Keratinocyte (primary cell): ENCODE data around the gene ELAPOR1. TPM values are rescaled to one million over a fixed set of nuclear protein-coding genes. Genes with fewer than 3 reads are reported as not detected.

Experiments
- DNase-seq: peaks from one replicate; pipeline ENCODE4 v3.0.0-alpha.2; 2011; ENCODE audit warnings: low read depth, missing footprints, low spot score
- FAIRE-seq: peaks from 2 replicates; lab custom pipeline; 2011; peaks lifted over from hg19 to GRCh38; lab: Jason Lieb, UNC
- H2AFZ ChIP-seq: 2 replicates; pipeline ENCODE4 v1.6.0; 2012; ENCODE audit warnings: low read length, control low read depth, inconsistent platforms; ENCODE audit not compliant: control insufficient read depth
- H3K27ac ChIP-seq: 2 replicates; pipeline ENCODE4 v1.5.1; 2011; ENCODE audit warnings: low read length; ENCODE audit not compliant: control insufficient read depth, insufficient read depth
- H3K27me3 ChIP-seq: 3 replicates; pipeline ENCODE4 v1.6.0; 2011; ENCODE audit warnings: low read length; ENCODE audit not compliant: control insufficient read depth, insufficient read depth; ENCODE audit errors: extremely low read depth
- H3K36me3 ChIP-seq, 2 experiments: 2 replicates in 1 of 2; 3 replicates in 1 of 2; pipeline ENCODE4 v1.5.1; 2011; ENCODE audit warnings: low read length in 2 of 2, mild to moderate bottlenecking in 1 of 2; ENCODE audit not compliant: control insufficient read depth in 2 of 2, insufficient read depth in 2 of 2; ENCODE audit errors: extremely low read depth in 1 of 2
- H3K4me1 ChIP-seq: 3 replicates; pipeline ENCODE4 v1.5.1; 2011; ENCODE audit warnings: low read length; ENCODE audit not compliant: control insufficient read depth, insufficient read depth; ENCODE audit errors: extremely low read depth
- H3K4me2 ChIP-seq: 3 replicates; pipeline ENCODE4 v1.6.0; 2011; ENCODE audit warnings: low read depth, low read length; ENCODE audit not compliant: control insufficient read depth, insufficient read depth; ENCODE audit errors: extremely low read depth
- H3K4me3 ChIP-seq, 3 experiments: fragments of 200-600 bp in 1 of 3; sonication (generic) in 1 of 3; 2 replicates in 2 of 3; 3 replicates in 1 of 3; pipeline ENCODE4 v1.5.1; 2011 to 2016; ENCODE audit warnings: low read length in 3 of 3, mild to moderate bottlenecking in 3 of 3, control low read depth in 2 of 3, inconsistent platforms in 1 of 3, low read depth in 1 of 3, mixed read lengths in 1 of 3, mixed run types in 1 of 3, moderate library complexity in 1 of 3; ENCODE audit not compliant: control insufficient read depth in 2 of 3, insufficient read depth in 2 of 3; ENCODE audit errors: extremely low read depth in 1 of 3
- H3K79me2 ChIP-seq: 2 replicates; pipeline ENCODE4 v1.6.0; 2012; ENCODE audit warnings: low read length; ENCODE audit not compliant: control insufficient read depth, insufficient read depth
- H3K9ac ChIP-seq: 3 replicates; pipeline ENCODE4 v1.6.0; 2011; ENCODE audit warnings: low read length; ENCODE audit not compliant: control insufficient read depth, insufficient read depth; ENCODE audit errors: extremely low read depth
- H3K9me1 ChIP-seq: 3 replicates; pipeline ENCODE4 v1.6.0; 2011; ENCODE audit warnings: low read length; ENCODE audit not compliant: control insufficient read depth, insufficient read depth; ENCODE audit errors: extremely low read depth
- H3K9me3 ChIP-seq: 2 replicates; pipeline ENCODE4 v1.5.1; 2012; ENCODE audit warnings: low read depth, low read length; ENCODE audit not compliant: control insufficient read depth
- H4K20me1 ChIP-seq: 3 replicates; pipeline ENCODE4 v1.6.0; 2011; ENCODE audit warnings: low read length; ENCODE audit not compliant: control insufficient read depth, insufficient read depth; ENCODE audit errors: extremely low read depth
- EZH2 ChIP-seq: IDR thresholded peaks from one replicate; pipeline ENCODE4 v1.6.1; 2012; ENCODE audit warnings: inconsistent platforms, mild to moderate bottlenecking, low read length, moderate library complexity
- dilution Hi-C: fragments of 300-500 bp; cut with MboI; formaldehyde crosslinking; loops from one replicate; pipeline ENCODE4 v1.7.0; 2020; ENCODE audit warnings: low sequenced_read_pairs; ENCODE audit not compliant: extremely low pct_ligation_motif_present
- polyA plus RNA-seq, 5 experiments: library from polyadenylated mRNA; depleted of rRNA in 3 of 5; stranded (reverse) in 3 of 5; stranded (forward) in 1 of 5; unstranded in 1 of 5; fragments of >200 nt; gene quantifications; 1 replicate in 1 of 5; 2 replicates in 3 of 5; 3 replicates in 1 of 5; pipeline versions ENCODE4 v1.2.1 to v1.2.3, GENCODE V29; 2011 to 2012; ENCODE audit warnings: missing spikeins in 2 of 5, low read depth in 1 of 5, low replicate concordance in 1 of 5
- TF ChIP-seq, protein P1 (sequence below), 3 experiments: IDR thresholded peaks in 1 of 3; conservative IDR thresholded peaks in 1 of 3; optimal IDR thresholded peaks in 1 of 3; 2 replicates in 2 of 3; 3 replicates in 1 of 3; pipeline versions ENCODE3 to v1.5.1; 2011; ENCODE audit warnings: low read length in 3 of 3, mild to moderate bottlenecking in 3 of 3, moderate library complexity in 2 of 3, control low read depth in 1 of 3, inconsistent platforms in 1 of 3; ENCODE audit not compliant: insufficient read depth in 2 of 3; ENCODE audit errors: extremely low read depth in 1 of 3

ELAPOR1 gene
- polyA plus RNA-seq, 1 donor (not counting 4 experiments of a cell fraction or from before 2014, with no cell fraction given): 0.24 TPM

- no peak for FAIRE-seq
- H3K36me3 ChIP-seq: peaks cover 11 to 14% of the 10 kb centered on the region in 2 experiments
- dilution Hi-C loops: no loop called here
Measured at GRCh38 chr1:109067883-109068282, 46.0 kb upstream of the ELAPOR1 start.

GRCh38 chr1:109069294-109069693 lies 44.6 kb upstream of the ELAPOR1 start:
- H3K9me1 ChIP-seq: no peaks in the 10 kb centered on the region
- no peak overlapping the region for H2AFZ ChIP-seq
- dilution Hi-C loops: no loop called here
- H3K4me3 ChIP-seq: no peak overlapping the region
- no peaks in the 10 kb centered on the region for H3K9me3 ChIP-seq
- DNase-seq: no peak
- no peak overlapping the region for H3K4me2 ChIP-seq
- H3K79me2 ChIP-seq: peaks cover 60% of the 10 kb centered on the region
- no peak overlapping the region for H3K27ac ChIP-seq
- peaks cover 5% of the 10 kb centered on the region for H3K4me1 ChIP-seq
- no peak overlapping the region for H3K9ac ChIP-seq
- no peak for FAIRE-seq
- no peak for TF ChIP-seq EZH2
- TF ChIP-seq, protein P1, sequence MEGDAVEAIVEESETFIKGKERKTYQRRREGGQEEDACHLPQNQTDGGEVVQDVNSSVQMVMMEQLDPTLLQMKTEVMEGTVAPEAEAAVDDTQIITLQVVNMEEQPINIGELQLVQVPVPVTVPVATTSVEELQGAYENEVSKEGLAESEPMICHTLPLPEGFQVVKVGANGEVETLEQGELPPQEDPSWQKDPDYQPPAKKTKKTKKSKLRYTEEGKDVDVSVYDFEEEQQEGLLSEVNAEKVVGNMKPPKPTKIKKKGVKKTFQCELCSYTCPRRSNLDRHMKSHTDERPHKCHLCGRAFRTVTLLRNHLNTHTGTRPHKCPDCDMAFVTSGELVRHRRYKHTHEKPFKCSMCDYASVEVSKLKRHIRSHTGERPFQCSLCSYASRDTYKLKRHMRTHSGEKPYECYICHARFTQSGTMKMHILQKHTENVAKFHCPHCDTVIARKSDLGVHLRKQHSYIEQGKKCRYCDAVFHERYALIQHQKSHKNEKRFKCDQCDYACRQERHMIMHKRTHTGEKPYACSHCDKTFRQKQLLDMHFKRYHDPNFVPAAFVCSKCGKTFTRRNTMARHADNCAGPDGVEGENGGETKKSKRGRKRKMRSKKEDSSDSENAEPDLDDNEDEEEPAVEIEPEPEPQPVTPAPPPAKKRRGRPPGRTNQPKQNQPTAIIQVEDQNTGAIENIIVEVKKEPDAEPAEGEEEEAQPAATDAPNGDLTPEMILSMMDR (optimal IDR thresholded peaks at IDR 0.05 in 1 of 3, IDR thresholded peaks at IDR 0.05 in 1 of 3, conservative IDR thresholded peaks at IDR 0.05 in 1 of 3; ENCODE audit: extremely low read depth in 1 of 3, insufficient read depth in 2 of 3, low read length in 3 of 3): no peak
- peaks cover 9 to 11% of the 10 kb centered on the region in 2 experiments for H3K36me3 ChIP-seq
- no peaks in the 10 kb centered on the region for H4K20me1 ChIP-seq
- no peaks in the 10 kb centered on the region for H3K27me3 ChIP-seq

More at GRCh38 chr1:109067883-109068282, 46.0 kb upstream of the ELAPOR1 start:
- Histone ChIP-seq H3K79me2 (peaks cover 50% of the 10 kb centered on the region), H4K20me1 (no peaks in the 10 kb centered on the region), H3K27me3 (no peaks in the 10 kb centered on the region), H3K27ac (no peak overlapping the region), H3K4me2 (no peak overlapping the region), H2AFZ (no peak overlapping the region), H3K4me1 (peaks cover 5% of the 10 kb centered on the region), H3K4me3 (no peak overlapping the region), H3K9me3 (no peaks in the 10 kb centered on the region), H3K9ac (no peak overlapping the region), H3K9me1 (no peaks in the 10 kb centered on the region)
- TF ChIP-seq, protein P1 (optimal IDR thresholded peaks at IDR 0.05 in 1 of 3, IDR thresholded peaks at IDR 0.05 in 1 of 3, conservative IDR thresholded peaks at IDR 0.05 in 1 of 3; ENCODE audit: extremely low read depth in 1 of 3, insufficient read depth in 2 of 3, low read length in 3 of 3): no peak
- DNase-seq: no peak
